Suprapubic skin (tissue), 4 donors: ENCODE data around the gene GALK2. TPM values are rescaled to one million over a fixed set of nuclear protein-coding genes. Genes with fewer than 3 reads are reported as not detected.

Experiments
- DNase-seq, 2 donors: peaks; one replicate each; pipeline ENCODE4 v3.0.0-alpha.2; 2019; ENCODE audit warnings: low spot score in 2 of 2
- H3K27ac ChIP-seq: fragments of 200-600 bp; sonication (generic); one replicate; pipeline ENCODE4 v1.5.1; 2019
- H3K27me3 ChIP-seq: fragments of 200-600 bp; sonication (generic); one replicate; pipeline ENCODE4 v1.5.1; 2019
- H3K36me3 ChIP-seq: fragments of 200-600 bp; sonication (generic); one replicate; pipeline ENCODE4 v1.5.1; 2019
- H3K4me1 ChIP-seq: fragments of 200-600 bp; sonication (generic); one replicate; pipeline ENCODE4 v1.5.1; 2019
- H3K4me3 ChIP-seq: fragments of 200-600 bp; sonication (generic); one replicate; pipeline ENCODE4 v1.5.1; 2019; ENCODE audit warnings: mild to moderate bottlenecking
- H3K9me3 ChIP-seq: fragments of 200-600 bp; sonication (generic); one replicate; pipeline ENCODE4 v1.5.1; 2019
- CTCF ChIP-seq, 2 donors: fragments of 200-600 bp in 1 of 2; fragments of 450-650 bp in 1 of 2; sonication (generic) in 1 of 2; IDR thresholded peaks; one replicate each; pipeline ENCODE4 v1.5.1; 2016 to 2019; ENCODE audit warnings: antibody characterized with exemption in 2 of 2, mild to moderate bottlenecking in 1 of 2, moderate library complexity in 1 of 2
- EP300 ChIP-seq: sonication (generic); formaldehyde crosslinking; IDR thresholded peaks from one replicate; pipeline ENCODE4 v1.6.1; 2017; ENCODE audit warnings: antibody characterized with exemption
- POLR2A ChIP-seq, 2 donors: fragments of 450-650 bp; IDR thresholded peaks; one replicate each; pipeline ENCODE4 v1.6.1; 2017; ENCODE audit warnings: antibody characterized with exemption in 2 of 2, mild to moderate bottlenecking in 2 of 2, moderate library complexity in 2 of 2
- POLR2AphosphoS5 ChIP-seq, 3 donors: sonication (generic); formaldehyde crosslinking; IDR thresholded peaks; one replicate each; pipeline ENCODE4 v1.6.1; 2017; ENCODE audit warnings: antibody characterized with exemption in 3 of 3
- WGBS: methylation state at CpG from one replicate; pipeline ENCODE4 v1.1.5; 2018; 5-methylcytosine and 5-hydroxymethylcytosine counted together
- total RNA-seq, 4 donors: library from RNA; depleted of rRNA; stranded (reverse); fragments of >200 nt; gene quantifications; one replicate each; pipeline ENCODE4 v1.1.0, GENCODE V29; 2016

The GALK2 gene
- total RNA-seq, 4 donors from 2014 or later: 23.3 to 35.2 (median 33.8) TPM

- no peak for DNase-seq
- no peaks in the 10 kb centered on the region for H3K4me1 ChIP-seq
These were observed 158.9 kb downstream of the GALK2 start for GRCh38 chr15:49328941-49329340.

DNA sequence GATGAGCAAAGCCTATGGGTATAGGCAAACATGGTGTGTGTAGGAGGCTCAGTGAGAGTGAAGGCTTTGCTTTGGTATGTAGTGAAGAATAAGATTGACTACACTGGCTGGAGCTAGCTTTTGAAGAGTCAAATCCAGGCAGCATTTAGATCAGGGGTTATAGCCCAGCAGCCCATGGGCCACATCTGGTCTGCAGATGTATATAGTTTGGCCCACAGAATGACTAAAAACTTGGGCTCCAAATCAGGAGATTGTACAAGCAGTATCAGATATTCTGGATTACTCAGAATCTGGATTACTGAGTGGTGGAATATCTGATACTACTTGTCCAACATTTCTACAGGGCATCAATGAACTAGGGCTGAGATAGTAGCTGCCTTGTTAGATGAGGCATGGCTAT lies 160.1 kb downstream of the GALK2 start:
- no peaks in the 10 kb centered on the region for H3K9me3 ChIP-seq
- H3K27me3 ChIP-seq: no peaks in the 10 kb centered on the region
- no peak overlapping the region for H3K4me3 ChIP-seq
- no peak for DNase-seq
- no peak for TF ChIP-seq POLR2AphosphoS5 (IDR thresholded peaks at IDR 0.05)
- TF ChIP-seq CTCF (IDR thresholded peaks at IDR 0.05): no peak
- no peak for TF ChIP-seq EP300
- no peak for TF ChIP-seq POLR2A (IDR thresholded peaks at IDR 0.05)
- H3K27ac ChIP-seq: no peak overlapping the region
- H3K4me1 ChIP-seq: no peaks in the 10 kb centered on the region
- no peaks in the 10 kb centered on the region for H3K36me3 ChIP-seq

More at GRCh38 chr15:49328941-49329340, 158.9 kb downstream of the GALK2 start:
- Histone ChIP-seq H3K27me3 (no peaks in the 10 kb centered on the region), H3K4me3 (no peak overlapping the region), H3K9me3 (no peaks in the 10 kb centered on the region), H3K27ac (no peak overlapping the region), H3K36me3 (no peaks in the 10 kb centered on the region)
- TF ChIP-seq POLR2AphosphoS5 (IDR thresholded peaks at IDR 0.05) (no peak), POLR2A (IDR thresholded peaks at IDR 0.05) (no peak), CTCF (IDR thresholded peaks at IDR 0.05) (no peak), EP300 (no peak)

DNA sequence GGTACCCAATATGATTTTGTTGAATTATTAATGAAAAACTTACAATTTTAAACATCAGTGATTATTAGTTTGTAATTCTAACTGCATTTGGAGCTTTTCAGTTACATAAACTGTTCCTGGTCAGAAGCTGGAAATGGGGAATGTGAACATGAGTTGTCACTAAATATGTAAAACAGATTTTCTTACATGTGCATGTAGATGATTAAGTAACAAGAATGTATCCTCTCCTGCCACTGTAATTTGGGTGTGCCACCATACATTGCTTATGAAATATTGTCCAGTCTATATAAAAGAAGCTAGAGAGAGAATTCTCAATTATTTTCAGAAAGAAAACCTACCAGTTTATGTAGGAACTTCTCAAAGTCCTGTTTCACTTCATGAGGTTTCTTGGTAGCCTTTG lies 161.4 kb downstream of the GALK2 start:
- no peaks in the 10 kb centered on the region for H3K4me1 ChIP-seq
- no peak overlapping the region for H3K4me3 ChIP-seq
- H3K27ac ChIP-seq: no peak overlapping the region
- no peaks in the 10 kb centered on the region for H3K27me3 ChIP-seq
- H3K36me3 ChIP-seq: no peaks in the 10 kb centered on the region
- no peaks in the 10 kb centered on the region for H3K9me3 ChIP-seq
- no peak for DNase-seq
- TF ChIP-seq EP300 (no peak), POLR2AphosphoS5 (IDR thresholded peaks at IDR 0.05) (no peak), POLR2A (IDR thresholded peaks at IDR 0.05) (no peak)

- no peak overlapping the region for H3K27ac ChIP-seq
- H3K4me3 ChIP-seq: no peak overlapping the region
These were observed 161.9 kb downstream of the GALK2 start for GRCh38 chr15:49331951-49332350.

DNA sequence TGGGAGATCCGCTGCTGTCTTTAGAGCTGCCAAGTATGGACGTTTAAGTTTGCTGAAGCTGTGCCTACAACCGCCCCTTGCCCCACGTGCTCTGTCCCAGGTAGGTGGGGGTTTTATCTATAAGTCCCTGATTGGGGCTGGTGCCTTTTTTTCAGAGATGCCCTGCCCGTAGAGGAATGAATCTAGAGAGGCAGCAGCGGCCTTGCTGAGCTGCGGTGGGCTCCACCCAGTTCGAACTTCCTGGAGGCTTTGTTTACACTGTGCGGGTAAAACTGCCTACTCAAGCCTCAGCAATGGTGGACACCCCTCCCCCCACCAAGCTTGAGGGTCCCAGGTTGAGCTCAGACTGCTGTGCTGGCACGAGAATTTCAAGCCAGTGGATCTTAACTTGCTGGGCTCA lies 169.6 kb downstream of the GALK2 start:
- H3K4me3 ChIP-seq: no peak overlapping the region
- 81% methylated on average over 10 of the region's 10 CpGs for WGBS

More at GRCh38 chr15:49331951-49332350, 161.9 kb downstream of the GALK2 start:
- Histone ChIP-seq H3K27me3 (no peaks in the 10 kb centered on the region), H3K4me1 (no peaks in the 10 kb centered on the region), H3K36me3 (no peaks in the 10 kb centered on the region), H3K9me3 (no peaks in the 10 kb centered on the region)
- TF ChIP-seq POLR2AphosphoS5 (IDR thresholded peaks at IDR 0.05) (no peak), POLR2A (IDR thresholded peaks at IDR 0.05) (no peak), CTCF (IDR thresholded peaks at IDR 0.05) (no peak), EP300 (no peak)
- DNase-seq: no peak
- 95% methylated on average over 3 of the region's 3 CpGs for WGBS

More for the DNA sequence above, 169.6 kb downstream of the GALK2 start:
- H3K4me1 ChIP-seq: no peaks in the 10 kb centered on the region
- H3K27me3 ChIP-seq: no peaks in the 10 kb centered on the region
- no peaks in the 10 kb centered on the region for H3K9me3 ChIP-seq
- TF ChIP-seq POLR2AphosphoS5 (IDR thresholded peaks at IDR 0.05) (no peak), EP300 (no peak), CTCF (IDR thresholded peaks at IDR 0.05) (no peak), POLR2A (IDR thresholded peaks at IDR 0.05) (no peak)
- H3K36me3 ChIP-seq: no peaks in the 10 kb centered on the region
- no peak for DNase-seq
- no peak overlapping the region for H3K27ac ChIP-seq
